B cell (primary cell): Measurements from ENCODE around the gene MRGPRX2.

Experiments used
- CTCF ChIP-seq: fragments of 200-600 bp; IDR thresholded peaks from one replicate; pipeline ENCODE4 v1.8.0; 2022; ENCODE audit warnings: antibody characterized with exemption, mild to moderate bottlenecking
- EZH2 ChIP-seq: IDR thresholded peaks from 2 replicates; pipeline ENCODE4 v1.6.1; 2012; ENCODE audit warnings: borderline replicate concordance, low read depth, mild to moderate bottlenecking, moderate library complexity, low read length; ENCODE audit not compliant: insufficient read depth, poor library complexity, severe bottlenecking

- no peak for TF ChIP-seq CTCF
- TF ChIP-seq EZH2, result no peak
These were observed 41.6 kb downstream of the MRGPRX2 start for GRCh38 chr11:19018901-19019300.
